Occipital lobe (tissue), 2 donors: ENCODE measurements around the gene STON2. TPM values are rescaled to one million over a fixed set of nuclear protein-coding genes. Genes with fewer than 3 reads are reported as not detected.

ENCODE experiments used
- DNase-seq: peaks from one replicate; lab custom pipeline; 2025; lab: John Stamatoyannopoulos, UW
- total RNA-seq: library from RNA; depleted of rRNA; stranded (reverse); fragments of >200 nt; gene quantifications from one replicate; pipeline ENCODE4 v1.2.3, GENCODE V29; 2014

STON2 gene
- total RNA-seq, 1 donor from 2014 or later: 38.8 TPM

- DNase-seq: no peak
Observed at GRCh38 chr14:81305065-81305464, 95.1 kb downstream of the STON2 start.

- no peak for DNase-seq
Observed at GRCh38 chr14:81303258-81303935, 96.7 kb downstream of the STON2 start.

GRCh38 chr14:81302638-81303037, 97.5 kb downstream of the STON2 start:
- DNase-seq: no peak

DNA sequence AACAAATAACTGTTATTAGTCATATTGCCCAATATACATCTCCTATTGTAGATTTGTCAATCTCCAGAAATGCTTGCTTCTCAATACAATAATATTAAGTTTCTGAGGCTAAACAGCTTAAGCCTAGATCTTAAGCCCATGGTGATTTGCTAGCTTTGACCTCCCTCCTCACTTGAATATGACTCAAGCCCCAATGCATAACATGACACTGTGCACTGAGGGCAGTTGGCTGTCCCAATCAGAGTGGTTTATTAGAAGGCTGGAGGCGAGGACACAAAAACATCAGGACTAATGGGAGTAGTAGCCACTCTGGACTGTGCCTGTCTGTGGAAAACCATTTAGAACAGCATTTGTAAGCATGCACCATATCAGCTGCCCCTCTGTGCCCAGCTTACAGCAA, 98.3 kb downstream of the STON2 start:
- DNase-seq: no peak

- no peak for DNase-seq
Observed at GRCh38 chr14:81301371-81301770, 98.8 kb downstream of the STON2 start.

DNA sequence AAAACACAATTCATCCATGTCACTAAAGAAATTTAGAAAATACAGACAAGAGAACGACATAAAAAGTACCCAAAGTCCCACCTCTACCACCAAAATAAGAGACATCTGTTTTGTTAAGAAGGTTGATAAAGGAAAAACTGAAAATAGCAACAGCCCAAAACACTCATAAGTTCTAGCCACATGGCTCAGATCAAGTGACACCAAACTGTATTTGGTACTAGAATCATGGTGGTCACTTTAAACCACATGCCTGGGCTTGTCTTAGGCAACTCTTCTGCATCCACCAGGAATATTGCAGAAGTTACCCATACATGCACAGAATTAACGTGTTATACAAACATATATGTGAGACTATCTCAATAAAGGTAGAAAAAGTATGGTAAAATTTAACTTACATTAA, 101.2 kb downstream of the STON2 start:
- DNase-seq: no peak

DNA sequence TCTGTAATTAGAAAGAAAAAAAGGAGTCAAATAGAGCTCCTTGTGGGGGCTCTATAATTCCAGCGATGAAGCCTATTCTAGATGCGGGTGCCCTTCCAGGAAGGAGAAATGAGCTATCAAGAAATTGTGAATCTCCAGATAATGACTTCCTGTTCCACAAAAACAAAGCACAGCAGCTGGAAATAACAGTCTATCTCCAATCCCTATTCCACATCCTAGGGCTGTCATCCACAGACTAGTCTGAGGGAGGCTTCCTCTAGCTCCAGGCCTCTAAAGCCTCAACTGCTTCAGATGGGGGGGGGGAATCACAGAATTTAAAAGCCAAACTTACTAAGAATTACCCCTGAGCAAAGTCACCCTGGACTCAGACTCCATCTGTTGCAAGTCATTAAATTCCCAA, 102.0 kb downstream of the STON2 start:
- no peak for DNase-seq

DNA sequence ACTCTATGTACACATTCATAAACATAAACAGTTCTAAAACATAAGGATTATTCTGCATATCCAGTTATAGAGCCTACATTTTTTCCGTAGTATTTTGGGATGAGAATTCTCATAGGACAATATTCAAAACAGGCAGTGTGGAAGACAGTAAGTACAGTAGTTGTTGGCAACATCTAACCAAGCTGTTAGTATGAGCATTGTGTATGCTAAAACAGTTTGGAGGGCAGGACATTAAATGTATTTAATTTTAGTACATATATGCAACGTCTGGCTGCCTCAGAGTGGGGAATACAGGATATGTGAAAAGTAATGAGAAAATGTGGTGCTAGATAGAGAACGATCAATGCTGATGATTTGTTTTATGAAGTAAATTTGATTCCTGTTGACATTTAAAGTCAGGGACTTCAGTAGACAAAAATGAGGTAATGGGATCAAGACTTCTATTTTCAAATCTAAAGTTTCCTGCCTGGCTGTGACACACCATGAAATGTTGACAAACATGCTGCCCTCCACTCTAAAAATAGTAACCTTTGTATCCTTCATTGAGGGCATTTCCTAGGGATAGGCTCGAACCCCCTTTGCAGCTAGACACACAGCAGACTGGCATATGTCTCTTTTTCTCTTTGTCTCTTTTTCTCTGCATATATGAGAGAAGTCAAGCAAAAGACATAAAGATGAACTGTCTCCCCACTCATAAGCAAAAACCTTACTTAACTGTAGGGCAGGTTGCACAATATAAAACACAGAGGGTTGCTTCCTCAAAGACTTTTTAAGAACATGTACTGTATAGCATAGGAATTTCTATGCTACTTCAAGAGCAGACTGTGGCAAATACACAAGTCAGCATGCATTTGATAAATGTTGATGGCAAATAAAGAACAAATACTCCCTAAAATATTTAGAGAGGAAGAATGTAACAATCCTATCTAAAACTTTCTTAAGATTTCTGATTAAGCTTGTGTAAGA, 103.9 kb downstream of the STON2 start:
- DNase-seq: no peak

DNA sequence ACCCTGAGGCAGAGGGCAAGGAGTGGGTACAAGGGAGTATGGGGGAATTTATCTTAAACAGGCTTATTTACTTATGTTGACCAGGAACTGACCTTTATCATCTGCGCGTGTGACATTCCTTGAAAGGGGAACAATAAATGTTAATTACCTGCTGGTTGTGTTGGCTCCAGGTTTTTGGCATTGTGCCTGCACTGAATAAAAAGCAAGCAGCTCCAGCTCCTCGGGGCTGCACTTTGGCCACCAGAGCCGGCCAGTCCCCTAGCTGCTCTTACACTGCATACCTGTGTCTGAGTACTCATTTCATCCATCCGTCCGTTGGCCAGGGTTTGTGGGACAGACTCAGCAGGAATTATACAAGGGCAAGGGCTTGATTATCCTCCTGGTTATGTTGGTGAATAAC, 110.6 kb downstream of the STON2 start:
- no peak for DNase-seq

- no peak for DNase-seq
Observed at GRCh38 chr14:81286574-81287370, 113.4 kb downstream of the STON2 start.

DNA sequence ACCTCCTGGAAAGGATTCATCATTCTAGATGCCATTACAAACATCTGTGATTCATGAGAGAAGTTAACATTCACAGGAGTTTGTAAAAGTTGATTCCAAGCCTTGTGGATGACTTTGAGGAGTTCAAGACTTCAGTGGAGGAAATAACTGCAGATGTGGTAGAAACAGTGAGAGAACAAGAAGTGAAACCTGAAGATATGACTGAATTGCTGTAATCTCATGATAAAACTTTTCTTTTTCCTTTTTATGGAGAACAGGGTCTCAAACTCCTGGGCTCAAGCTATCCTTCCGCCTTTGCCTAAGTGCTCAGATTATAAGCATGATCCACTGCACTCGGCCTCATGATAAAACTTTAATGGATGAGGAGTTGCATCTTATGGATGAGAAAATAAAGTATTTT, 114.9 kb downstream of the STON2 start:
- DNase-seq: no peak

DNA sequence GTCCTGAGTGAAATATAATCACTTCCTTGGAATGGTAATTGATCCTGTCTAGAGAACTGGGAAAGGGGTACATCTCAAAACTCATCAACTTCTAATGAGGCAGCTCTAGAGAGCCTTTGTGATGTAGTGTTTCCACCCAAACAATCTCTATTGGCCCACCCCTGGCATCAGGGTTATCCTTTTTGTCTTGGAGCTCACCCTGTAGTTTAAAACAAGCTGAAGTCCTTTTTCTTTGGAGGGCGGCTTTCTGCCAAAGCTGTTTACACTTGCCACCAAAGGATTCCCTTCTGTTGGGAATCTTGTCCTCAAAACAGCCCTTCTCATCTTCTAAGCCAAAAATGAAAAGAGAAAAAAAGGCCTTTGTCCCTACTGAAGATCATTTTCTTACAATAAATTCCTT, 118.8 kb downstream of the STON2 start:
- no peak for DNase-seq

- no peak for DNase-seq
Observed at GRCh38 chr14:81280136-81280791, 119.9 kb downstream of the STON2 start.

GRCh38 chr14:81277096-81277495, 123.0 kb downstream of the STON2 start:
- DNase-seq: no peak

GRCh38 chr14:81276073-81277069, 123.8 kb downstream of the STON2 start:
- DNase-seq: no peak

DNA sequence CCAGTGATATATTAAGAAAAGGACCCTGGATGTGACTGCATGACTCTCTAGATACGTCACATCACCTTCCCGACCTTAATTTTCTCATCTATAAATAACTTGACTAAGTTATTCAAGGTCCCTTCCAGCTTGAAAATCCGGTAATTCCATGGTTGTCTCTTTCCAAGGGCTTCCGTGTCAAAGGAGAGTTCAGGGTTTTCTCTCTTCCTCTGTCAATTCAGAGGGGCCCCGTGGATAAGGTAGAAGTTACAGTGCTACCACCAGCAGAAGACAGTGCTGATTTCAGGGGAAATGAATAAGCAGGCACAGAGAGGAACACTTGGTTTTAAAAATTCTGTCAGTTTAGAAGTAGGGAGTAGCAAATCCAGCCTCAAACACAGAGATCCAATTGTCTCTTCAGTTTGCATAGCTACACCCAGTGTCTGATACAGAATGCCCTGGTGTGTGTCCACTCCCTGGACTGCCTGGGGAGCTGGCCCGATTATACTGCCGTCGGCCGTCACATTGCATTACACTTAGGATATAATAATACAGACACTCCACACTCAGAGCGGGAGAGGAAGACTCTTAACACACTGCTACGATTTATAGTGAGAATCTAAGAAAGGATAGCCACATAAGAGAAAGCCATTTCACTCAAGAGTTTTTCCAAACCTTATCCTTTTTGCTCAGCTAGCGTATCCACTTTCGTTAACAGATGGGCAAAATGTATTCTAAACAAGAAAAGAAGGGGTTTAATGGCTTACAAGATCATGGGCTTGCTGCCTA, 124.6 kb downstream of the STON2 start:
- no peak for DNase-seq

DNA sequence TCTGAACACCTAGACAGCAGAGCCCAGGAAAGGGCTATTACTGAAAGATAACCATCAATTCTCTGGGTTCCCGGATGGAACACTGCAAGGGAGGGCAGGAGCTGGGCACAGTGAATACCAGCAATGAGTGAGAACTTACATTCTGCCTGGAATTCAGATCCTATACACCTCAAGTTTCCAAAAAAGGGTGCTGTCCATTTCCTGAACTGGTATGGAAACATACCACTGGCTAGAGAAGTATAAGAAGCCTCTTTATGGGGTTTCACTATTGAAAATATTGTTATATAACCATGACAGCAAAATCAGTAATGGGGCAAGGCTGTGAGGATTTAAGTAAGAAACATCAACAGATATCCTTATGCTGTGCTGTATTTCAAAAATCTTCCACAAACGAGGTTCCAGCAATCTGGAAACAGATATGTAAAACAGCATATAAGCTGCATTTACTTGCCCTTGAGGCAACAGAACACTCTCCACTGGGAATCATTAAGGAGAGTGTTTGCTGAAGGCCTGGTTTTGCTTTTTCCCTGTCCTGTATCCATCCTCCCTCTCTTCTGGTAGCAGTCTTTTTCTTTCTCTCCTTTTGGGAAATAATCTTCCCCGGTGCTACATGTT, 126.1 kb downstream of the STON2 start:
- no peak for DNase-seq

GRCh38 chr14:81273521-81273920, 126.6 kb downstream of the STON2 start:
- no peak for DNase-seq

DNA sequence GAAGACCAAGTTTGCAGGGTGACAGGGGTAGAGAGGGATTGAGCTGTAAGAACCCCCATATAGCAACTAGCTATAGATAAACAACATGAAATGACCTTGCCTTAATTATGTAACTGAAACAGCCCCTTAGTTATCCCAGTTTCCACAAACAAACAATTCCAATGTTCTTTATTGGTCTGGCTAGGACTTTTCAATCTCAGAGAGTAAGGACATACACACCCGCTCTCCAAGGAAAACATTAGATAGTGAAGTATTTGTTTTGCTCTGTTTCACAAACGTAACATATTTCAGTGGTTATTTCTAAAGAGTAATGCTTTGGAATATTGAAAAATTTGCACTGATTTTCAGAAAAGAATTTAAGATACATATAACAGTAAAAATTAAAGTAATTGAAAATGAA, 127.8 kb downstream of the STON2 start:
- no peak for DNase-seq
